HG02571 (cell line): ENCODE data around the gene TSPAN2.
A peak's percentile ranks its signal among the peaks of the same experiment; 100 is the strongest.

Experiments used
- ATAC-seq: cut with Tn5 transposase; IDR thresholded peaks from one replicate; pipeline ENCODE4 v1.9.1; 2021; ENCODE audit warnings: mild to moderate bottlenecking, moderate library complexity; ENCODE audit not compliant: unreplicated experiment

TSPAN2 gene

DNA sequence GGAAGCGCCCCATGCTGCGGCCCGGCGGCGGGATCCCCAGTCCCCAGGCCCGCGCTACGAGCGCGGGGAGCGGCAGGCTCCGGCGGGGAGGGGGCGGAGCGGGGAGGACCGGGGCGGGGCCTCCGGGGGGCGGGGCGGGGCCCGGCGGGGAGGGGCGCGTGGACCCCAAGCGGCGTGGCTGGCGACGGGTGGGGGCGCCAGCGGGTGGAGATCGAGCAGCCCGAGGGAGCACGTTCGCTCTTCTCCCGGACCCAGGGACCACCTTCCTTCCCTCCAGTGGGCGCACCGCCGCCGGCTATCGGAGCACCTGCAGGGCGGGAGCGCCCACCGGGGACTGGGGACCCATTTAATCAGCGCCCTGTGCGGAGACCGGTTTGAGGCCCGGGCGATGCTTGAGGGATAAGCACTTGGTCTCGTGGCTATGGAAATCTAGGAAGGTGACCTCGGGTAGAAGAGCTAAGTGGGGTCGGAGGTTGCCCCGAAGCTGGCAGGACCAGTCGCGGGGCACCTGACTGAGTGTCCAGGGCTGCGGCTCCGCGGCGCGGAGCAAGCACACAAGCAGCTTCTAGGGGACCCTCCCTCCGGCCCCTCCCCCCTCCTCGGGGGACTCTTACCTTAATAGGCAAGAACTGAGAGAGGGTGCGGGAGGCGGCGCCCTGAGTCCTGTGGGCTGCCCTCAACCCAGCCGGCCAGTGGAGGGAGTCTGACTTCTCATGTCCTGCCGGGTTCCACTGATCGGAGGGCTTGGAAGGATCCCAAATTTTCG lies at the start of gene TSPAN2:
TSS of gene TSPAN2 (minus strand) at position 84 of the 766 bp plus-strand sequence. CDS start at position 13, 71 bp downstream.
- no peak for ATAC-seq

DNA sequence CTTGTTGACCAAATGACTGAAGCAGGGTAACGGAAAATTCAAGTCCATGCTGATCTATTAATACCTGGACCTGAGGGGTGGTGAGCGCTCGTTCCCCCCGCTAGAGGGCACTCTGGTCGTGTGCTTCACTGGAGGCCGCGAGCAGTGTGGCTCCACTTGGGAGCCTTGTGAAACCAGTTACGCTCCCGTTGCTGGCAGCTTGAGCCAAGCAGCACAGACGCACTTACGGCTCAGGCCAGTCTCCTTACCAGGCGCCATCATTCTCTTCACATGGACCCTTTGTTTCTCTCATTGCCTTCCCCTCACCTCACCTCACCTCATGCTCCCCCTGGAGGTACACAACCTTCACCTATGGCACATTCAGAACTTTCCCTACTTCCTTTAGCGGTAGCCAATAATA lies 49.7 kb upstream of the TSPAN2 start:
- ATAC-seq, result peak; percentile 87

DNA sequence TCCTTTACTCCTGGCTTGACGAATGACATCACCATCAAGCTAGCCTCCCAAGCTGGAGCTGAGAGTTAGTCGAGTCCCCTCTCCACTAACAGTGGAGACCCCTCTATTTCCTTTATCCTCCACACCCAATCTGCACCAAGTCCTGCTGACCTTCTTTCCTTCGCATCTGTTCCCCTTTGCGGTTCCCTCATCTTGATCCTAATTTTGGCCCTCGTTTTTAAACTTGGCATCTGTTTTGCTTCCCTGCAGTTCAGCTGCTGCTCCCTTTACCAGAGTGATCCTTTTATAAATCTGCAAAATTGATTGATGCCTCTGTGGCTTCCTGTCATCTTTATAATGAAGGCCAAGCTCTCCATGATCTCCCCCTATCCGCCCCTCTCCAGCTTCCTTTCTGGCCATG lies 49.0 kb upstream of the TSPAN2 start:
- ATAC-seq, result no peak

DNA sequence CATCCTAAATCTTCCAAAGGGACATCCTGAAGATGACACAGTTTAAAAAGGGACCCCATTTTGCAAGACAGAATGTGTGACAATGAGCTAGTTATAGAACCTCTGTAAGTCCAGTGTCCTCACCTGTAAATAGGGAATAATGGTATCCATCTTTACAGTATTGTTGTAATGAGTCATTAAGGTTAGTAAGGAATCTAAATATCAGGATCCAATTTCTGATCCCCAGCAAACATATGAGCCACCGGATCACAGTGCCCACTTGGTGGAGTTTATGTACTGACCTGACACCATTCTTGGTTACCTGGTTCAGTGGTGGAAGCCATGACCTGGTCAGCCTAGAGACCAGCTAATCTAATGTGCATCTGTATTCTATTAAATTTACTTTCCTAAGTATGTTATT lies 47.9 kb upstream of the TSPAN2 start:
- no peak for ATAC-seq

DNA sequence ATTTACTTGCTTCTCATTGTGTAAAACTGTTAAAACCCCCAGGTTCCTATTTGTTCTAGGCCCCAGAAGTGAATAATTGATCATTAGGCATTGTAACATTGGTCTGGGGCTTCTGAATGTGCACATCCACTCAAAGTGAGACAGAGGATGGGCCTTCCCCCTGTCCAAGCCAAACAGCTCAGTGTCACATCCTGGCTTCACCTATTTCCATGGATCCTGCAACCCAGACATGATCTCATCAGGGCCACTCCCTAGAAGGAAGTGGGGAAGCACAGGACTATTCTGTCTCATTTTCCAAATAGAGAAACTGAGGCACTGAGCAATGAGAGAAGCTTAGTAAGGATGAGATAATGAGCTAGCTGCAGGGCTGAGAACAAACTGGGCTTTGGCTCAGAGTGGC lies 47.4 kb upstream of the TSPAN2 start:
- ATAC-seq, result no peak

DNA sequence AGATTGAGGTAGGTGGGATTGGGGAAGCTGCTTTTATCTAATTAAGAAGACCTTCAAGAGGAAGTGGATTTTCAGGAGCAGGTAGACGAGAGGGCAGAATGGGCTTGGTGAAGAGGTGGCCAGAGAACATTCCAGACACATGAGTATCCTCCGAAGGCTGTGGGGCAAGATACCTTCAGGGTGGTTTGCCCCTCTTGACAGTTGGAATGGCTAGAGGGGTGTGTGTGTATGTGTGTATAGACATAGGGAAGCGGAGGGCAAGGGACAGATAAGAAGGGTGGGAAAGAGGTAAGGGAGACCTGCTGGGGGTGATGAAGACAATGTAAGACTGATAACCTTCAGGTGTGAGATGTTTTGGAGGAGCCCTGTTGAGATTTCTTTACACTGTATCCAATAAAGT lies 46.8 kb upstream of the TSPAN2 start:
- ATAC-seq, result no peak

DNA sequence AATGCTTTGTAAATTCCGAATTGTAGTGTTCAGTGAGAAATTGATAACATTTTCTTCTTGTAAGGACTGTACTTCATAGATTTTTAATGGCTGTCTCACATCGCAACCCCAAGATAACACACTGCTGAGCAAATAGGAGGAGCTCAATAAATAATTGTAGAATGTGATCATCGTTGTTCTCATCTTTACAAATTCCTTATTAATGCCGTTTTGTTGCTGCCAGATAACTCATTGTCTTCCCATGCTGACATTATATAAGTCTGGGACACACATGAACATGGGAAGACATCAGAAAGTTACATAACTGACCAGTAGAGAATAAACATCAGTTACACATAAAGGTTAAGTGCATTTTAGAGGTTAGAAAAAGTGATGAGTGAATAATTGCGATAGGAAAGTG lies 46.4 kb upstream of the TSPAN2 start:
- no peak for ATAC-seq

DNA sequence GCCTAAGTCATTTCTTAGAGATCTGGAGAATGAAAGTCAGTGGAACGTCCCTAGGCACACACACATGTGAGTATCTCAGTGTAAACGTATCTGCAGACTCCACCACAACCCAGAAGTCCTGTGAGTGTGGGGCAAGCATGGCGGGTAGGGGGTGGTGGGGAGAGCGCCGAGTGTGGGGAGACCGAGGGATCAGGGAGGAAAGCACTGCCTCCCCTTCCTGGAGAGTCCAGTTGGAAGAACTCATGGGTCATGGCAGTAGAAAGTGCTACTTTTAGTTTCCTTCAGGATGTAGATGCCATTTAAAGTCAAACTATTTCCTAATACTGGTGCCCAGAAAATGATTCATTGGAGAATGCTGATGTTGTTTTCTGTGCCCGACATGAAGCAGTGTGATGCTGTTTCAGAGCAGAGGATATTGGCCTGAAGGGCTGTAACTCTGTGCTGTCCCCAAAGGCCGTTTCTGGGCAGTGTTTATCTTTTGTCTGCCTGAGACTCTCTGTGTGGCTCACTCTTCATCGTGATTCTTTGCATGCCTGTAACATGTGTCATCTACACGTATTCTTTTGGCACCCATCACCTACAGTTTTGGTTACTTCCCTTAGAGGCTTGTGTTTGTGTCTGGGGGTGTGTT lies 45.7 kb upstream of the TSPAN2 start:
- no peak for ATAC-seq

DNA sequence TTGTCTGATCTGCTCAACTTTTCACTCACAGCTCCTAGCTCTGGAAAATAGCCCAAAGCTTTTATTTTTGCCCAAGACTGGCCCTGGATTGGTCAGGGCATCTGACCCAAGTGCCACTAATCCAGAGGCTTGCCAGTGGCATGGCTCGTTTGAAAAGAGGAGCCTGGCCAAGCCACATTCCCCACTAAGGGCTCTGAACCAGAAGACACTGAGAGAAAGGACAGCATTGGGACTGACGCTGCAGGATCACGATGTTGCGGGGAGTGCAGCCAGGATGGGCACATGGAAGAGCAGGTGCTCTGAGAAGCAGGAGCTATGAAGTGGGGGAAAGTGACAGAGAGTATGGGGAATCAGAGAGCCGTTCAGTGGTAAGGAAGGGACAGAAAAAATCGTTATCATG lies 44.9 kb upstream of the TSPAN2 start:
- ATAC-seq, result no peak

DNA sequence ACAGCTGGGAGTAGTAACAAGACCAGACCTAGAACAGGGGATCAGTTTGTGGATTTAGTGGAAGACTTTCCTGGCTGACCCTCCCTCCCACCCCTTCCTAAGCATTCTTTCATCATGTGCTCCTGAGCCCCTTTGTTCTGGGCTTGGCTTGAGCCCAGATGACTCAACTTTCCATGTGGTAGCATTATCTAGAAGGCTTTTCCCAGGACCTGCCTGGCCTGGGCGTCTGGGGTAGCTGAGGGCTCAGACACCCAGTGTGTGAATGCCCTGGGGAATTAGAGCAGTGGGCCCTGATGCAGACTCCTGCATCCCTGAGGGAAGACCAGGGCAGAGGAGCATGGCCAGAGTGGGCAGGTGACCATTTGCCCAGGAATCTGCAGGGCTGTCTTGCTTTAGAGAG lies 44.1 kb upstream of the TSPAN2 start:
- no peak for ATAC-seq

DNA sequence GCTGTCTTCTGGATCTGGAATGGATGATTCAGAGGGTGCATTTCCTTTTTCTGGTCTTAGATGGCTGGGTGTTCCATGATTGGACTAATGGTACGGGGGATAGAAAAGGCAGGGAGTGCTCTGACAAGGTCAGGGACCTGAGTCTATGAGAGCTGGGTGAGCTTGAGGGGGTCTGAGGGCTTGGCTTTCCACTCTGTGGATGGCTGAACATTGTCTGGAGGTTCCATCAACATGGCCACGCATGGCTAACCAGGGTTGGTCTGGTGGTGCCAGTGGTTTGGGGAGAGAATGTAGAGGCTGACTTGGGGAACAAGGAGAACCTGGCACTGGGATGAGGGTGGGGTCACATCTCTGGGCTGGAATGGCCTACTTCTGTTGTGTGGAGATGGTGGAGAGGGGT lies 41.5 kb upstream of the TSPAN2 start:
- ATAC-seq, result no peak

DNA sequence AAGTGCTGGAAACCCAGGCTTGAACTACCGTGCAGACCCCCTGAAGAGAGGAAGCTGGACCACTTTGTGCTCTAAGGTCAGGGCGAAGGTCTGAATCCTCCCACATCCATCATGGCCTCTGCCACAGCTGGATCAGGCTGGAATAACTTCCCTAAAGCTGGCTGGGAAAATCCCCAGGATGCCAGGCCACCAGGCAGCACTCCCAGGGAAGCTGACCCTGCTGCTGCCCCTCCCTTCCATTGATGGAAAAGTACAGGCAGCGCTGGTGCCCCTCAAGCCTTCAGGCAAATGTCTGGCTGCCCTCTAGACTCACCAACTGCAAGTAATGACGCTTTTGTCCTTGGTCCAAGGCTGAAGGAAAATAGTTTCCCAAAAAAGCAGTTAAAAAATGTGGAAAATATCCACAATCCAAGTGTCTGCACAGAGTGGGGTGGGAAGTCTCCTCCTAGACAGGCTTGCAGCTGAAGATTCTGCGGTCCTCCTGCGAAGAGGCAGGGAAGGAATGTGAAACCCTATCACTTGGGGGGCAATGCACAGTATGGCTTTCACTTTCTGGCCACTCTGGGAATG lies 39.9 kb upstream of the TSPAN2 start:
- no peak for ATAC-seq

DNA sequence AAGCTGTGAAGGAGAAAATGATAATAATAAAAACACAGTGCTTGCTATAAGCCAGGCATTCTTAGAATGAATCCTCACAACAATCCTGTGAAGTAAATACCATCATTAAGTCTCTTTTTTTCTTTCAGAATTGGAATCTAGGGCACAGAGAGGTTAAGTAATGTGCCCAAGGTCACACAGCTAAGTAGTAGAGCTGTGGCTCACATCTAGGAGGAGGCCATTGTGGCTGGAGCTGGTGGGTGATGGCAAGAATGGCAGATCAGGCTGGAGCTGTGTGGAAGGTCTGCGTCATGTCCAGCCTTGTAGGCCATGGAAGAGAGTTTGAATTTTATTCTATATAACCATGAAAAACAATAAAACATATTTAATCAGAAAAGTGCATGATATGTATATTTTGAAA lies 38.2 kb upstream of the TSPAN2 start:
- ATAC-seq, result no peak

DNA sequence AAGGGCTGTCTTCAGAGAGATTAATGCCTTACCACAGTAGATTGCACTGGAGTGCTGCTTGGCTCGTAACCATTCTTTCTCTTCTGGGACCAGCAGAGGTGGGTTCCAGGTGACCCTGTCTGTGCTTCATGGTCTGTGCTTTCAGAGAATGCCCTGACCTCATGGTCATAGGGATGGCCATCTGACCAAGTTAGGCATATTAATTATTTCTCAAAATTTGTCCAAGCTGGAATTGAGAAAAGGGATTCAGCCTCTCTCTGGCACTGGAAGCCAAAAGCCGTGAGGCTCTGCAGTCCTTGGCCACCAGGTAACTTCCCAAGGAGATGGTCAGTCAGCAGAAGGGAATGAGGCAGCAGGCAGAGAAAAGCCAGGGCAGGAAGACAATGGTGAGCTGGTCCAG lies 37.2 kb upstream of the TSPAN2 start:
- ATAC-seq, result no peak

DNA sequence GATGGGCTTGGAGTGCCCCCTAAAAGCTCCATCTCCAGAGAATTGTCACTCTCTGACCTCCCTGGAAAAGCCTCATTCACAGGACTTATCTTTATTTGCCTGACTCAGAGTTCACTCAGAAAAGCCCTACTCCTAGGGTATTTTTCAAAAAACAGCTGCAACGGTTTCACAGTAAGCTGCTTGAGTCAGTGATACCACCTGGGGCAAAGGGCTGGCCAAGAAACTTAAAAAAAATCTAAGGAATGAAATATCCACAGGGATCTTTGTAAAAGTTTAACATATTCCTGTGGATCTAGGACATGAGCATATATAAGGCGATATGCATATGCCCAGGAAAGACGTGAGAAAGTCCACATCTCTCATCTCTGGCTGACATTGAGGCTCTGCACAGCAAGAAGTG lies 33.8 kb upstream of the TSPAN2 start:
- no peak for ATAC-seq

DNA sequence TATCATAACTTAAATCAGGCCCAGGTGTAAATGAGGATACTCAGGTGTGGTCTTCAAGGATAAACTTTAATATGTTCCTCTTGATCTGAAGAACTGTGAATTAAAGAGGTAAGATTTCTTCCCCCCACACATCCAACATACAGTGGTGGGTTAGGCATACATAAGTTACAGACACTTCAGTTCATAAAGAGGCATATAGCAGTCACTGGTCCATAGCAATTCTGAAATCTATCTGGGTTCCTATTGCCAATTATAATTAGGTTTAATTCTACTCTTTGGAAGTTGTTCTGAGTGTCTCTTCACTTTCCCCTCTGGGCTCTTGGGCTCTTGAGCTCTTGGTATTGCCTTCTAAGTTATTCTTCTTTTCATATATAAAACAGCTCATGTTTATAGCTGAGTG lies 32.5 kb upstream of the TSPAN2 start:
- no peak for ATAC-seq

DNA sequence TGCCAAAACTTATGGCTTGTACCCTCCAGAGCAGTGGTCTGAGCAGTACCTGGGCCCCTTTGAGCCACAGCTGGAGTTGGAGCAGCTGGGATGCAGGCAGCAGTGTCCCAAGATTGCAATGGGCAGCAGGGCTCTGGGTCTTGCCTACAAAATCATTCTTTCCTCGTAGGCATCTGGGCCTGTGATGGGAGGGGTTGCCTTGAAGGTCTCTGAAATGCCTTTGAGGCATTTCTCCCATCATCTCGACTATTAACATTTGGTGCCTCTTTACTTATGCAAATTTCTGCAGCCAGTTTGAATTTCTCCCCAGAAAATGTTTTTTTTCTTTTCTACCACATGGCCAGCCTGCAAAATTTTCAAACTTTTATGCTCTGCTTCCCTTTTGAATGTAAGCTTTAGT lies 31.0 kb upstream of the TSPAN2 start:
- no peak for ATAC-seq

DNA sequence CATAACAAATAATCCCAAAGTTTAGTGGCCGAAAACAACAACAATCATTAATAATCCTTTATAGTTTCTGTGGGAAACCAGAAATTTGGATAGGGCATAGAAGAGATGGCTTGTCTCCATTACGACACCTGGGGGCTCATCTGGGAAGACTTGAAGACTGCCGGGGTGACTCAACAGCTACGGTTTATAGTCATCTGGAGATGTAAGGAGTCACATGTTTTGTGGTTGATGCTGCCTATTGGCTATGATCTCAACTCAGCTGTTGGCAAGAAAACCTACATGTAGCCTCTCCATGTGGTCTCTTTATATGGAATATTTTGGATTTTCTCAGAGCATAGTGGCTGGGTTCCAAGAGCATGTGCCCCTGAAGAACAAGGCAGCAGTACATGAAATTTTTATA lies 29.3 kb upstream of the TSPAN2 start:
- no peak for ATAC-seq

DNA sequence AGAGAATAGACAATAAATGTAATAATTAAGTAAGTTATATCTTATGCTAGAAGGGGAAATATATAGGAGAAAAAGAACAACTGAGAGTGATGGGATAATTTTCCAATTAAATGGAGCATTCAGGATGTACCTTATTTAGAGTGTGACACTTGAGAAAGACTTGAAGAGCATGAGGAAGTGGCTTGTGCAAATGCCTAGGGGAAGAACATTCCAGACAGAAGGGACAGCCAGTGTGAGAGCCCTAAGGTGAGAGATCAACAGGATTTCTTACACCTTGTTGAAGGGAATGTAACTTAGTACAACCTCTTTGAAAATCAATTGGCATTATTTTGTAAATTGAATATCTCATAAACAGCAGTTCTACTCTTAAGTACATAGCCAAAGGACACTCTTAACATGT lies 28.8 kb upstream of the TSPAN2 start:
- ATAC-seq, result no peak

DNA sequence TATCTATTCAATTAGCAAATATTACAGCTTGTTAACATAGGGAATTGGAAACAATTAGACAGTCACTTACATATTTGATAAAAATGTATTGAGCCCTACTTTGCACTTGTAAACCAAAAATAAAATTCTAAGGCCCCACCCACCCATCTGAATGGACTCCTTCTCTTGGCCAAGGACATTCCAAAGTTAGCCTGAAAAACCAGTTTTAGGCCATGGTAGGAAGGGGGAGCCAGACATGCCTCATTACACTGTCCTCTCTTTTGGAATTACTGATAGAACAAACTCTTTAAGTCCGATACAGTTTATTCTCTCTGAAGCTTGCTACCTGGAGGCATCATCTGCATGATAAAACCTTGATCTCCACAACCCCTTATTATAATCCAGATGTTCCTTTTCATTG lies 28.0 kb upstream of the TSPAN2 start:
- no peak for ATAC-seq

DNA sequence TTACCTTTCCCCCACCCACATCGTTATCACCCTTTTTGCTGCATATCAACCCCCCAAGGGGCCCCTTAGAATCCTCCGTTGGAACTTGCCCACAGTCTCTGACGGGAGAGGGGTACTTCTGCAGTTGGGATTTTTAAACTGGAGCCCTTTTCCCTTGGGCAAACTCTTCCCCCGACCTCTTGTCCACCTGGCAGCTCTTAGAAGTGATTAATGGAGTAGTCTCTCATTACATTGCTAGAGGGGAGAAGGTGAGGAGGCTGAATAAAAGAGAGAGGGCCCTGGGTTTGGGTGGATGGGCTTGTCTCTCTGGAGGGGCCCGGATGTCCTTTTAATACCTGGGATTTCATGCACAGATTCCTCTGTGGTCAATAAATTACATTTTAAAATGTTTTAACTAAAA lies 27.2 kb upstream of the TSPAN2 start:
- no peak for ATAC-seq

DNA sequence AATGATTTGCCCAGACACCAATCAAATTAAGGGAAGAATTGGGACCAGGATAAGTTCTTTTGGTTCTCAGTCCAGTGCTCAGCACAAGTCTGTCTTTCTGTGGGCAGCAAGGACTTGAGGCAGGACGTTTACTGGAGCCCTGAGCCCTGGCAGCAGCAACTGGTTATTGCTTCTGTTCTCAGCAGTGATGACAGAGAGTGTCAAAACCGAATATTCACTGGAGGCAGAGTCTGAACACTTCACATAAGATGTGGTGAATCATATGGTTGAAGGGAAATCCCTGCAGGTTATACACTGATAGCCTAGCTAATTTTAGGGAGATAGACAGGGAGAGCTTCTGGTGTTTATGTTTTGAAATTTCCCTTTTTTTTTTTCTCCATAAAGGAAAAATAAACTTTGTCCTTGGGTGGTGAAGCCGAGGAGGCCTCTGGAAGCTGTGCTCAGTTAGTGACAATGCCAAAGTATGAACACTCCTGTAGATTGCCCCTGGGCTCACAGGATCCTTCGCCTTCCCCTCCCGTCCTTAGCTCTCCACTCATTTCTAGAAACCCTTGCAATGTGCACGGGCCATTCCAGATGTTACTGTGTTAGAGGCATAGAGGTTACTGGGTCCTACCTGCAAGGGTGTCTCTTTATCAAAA lies 26.3 kb upstream of the TSPAN2 start:
- no peak for ATAC-seq
